Neuronal stem cell (in vitro differentiated cells): ENCODE results near the gene RASL11B.

Experiments
- DNase-seq: peaks from one replicate; pipeline ENCODE4 v3.0.0-alpha.2; 2013; ENCODE audit warnings: low spot score
- H2AFZ ChIP-seq: one replicate; pipeline ENCODE4 v1.6.1; 2013; ENCODE audit warnings: mild to moderate bottlenecking, low read length, inconsistent platforms
- H2AK5ac ChIP-seq: 2 replicates; pipeline ENCODE4 v1.6.1; 2013; ENCODE audit warnings: low read depth, mild to moderate bottlenecking, inconsistent platforms, low read length, moderate library complexity, mixed read lengths
- H2BK120ac ChIP-seq: 2 replicates; pipeline ENCODE4 v1.6.1; 2013; ENCODE audit warnings: low read depth, mild to moderate bottlenecking, inconsistent platforms, low read length, moderate library complexity, mixed read lengths
- H2BK12ac ChIP-seq: one replicate; pipeline ENCODE4 v1.6.1; 2013; ENCODE audit warnings: low read length, inconsistent platforms
- H2BK15ac ChIP-seq: 2 replicates; pipeline ENCODE4 v1.6.1; 2013; ENCODE audit warnings: mild to moderate bottlenecking, low read length, inconsistent platforms, mixed read lengths
- H2BK5ac ChIP-seq: one replicate; pipeline ENCODE4 v1.6.1; 2013; ENCODE audit warnings: inconsistent platforms, mild to moderate bottlenecking, low read length, moderate library complexity
- H3K14ac ChIP-seq: one replicate; pipeline ENCODE4 v1.6.1; 2013; ENCODE audit warnings: low read length, inconsistent platforms
- H3K18ac ChIP-seq: 2 replicates; pipeline ENCODE4 v1.6.1; 2013; ENCODE audit warnings: low read length, inconsistent platforms
- H3K23ac ChIP-seq: 2 replicates; pipeline ENCODE4 v1.6.1; 2013; ENCODE audit warnings: low read depth, mild to moderate bottlenecking, mixed read lengths, low read length, inconsistent platforms; ENCODE audit not compliant: poor library complexity
- H3K27ac ChIP-seq: replicated peaks from 3 replicates; pipeline ENCODE4 v1.5.1; 2013; ENCODE audit warnings: low read length, inconsistent platforms
- H3K27me3 ChIP-seq, 3 experiments: 2 replicates each; pipeline ENCODE4 v1.6.1; 2013; ENCODE audit warnings: low read length in 3 of 3, mild to moderate bottlenecking in 2 of 3, inconsistent platforms in 1 of 3, low read depth in 1 of 3, mixed read lengths in 1 of 3, moderate library complexity in 1 of 3; ENCODE audit not compliant: control insufficient read depth in 3 of 3, insufficient read depth in 3 of 3
- H3K36me3 ChIP-seq, 2 donors: replicated peaks in 1 of 2; 2 replicates each; pipeline ENCODE4 v1.6.1; 2013; ENCODE audit warnings: low read length in 2 of 2; ENCODE audit not compliant: control insufficient read depth in 2 of 2, insufficient read depth in 2 of 2
- H3K4ac ChIP-seq: 2 replicates; pipeline ENCODE4 v1.6.1; 2013; ENCODE audit warnings: inconsistent platforms, mild to moderate bottlenecking, low read length, moderate library complexity
- H3K4me1 ChIP-seq, 2 donors: 1 replicate in 1 of 2; 2 replicates in 1 of 2; pipeline ENCODE4 v1.6.1; 2013; ENCODE audit warnings: low read length in 2 of 2, low read depth in 1 of 2; ENCODE audit not compliant: control insufficient read depth in 2 of 2, insufficient read depth in 1 of 2
- H3K4me2 ChIP-seq: one replicate; pipeline ENCODE4 v1.6.1; 2013; ENCODE audit warnings: mild to moderate bottlenecking, low read length, inconsistent platforms; ENCODE audit not compliant: insufficient read depth, poor library complexity, severe bottlenecking
- H3K4me3 ChIP-seq, 2 donors: 2 replicates each; pipeline ENCODE4 v1.5.1; 2013; ENCODE audit warnings: low read length in 2 of 2, mild to moderate bottlenecking in 2 of 2, inconsistent platforms in 1 of 2, moderate library complexity in 1 of 2
- H3K79me1 ChIP-seq: one replicate; pipeline ENCODE4 v1.6.1; 2013; ENCODE audit warnings: low read depth, mild to moderate bottlenecking, inconsistent platforms, low read length, moderate library complexity
- H3K9ac ChIP-seq: one replicate; pipeline ENCODE4 v1.6.1; 2013; ENCODE audit warnings: mild to moderate bottlenecking, low read depth, low read length, inconsistent platforms; ENCODE audit not compliant: poor library complexity
- H3K9me3 ChIP-seq, 2 donors: replicated peaks in 1 of 2; 2 replicates each; pipeline versions ENCODE3 to v1.6.1; 2013; ENCODE audit warnings: low read length in 2 of 2, mild to moderate bottlenecking in 2 of 2, inconsistent platforms in 1 of 2, low read depth in 1 of 2, mixed read lengths in 1 of 2, moderate library complexity in 1 of 2; ENCODE audit not compliant: control insufficient read depth in 2 of 2, insufficient read depth in 1 of 2
- H4K8ac ChIP-seq: one replicate; pipeline ENCODE4 v1.6.1; 2013; ENCODE audit warnings: low read depth, mild to moderate bottlenecking, inconsistent platforms, low read length, moderate library complexity
- H4K91ac ChIP-seq: one replicate; pipeline ENCODE4 v1.6.1; 2013; ENCODE audit warnings: low read length, low read depth, mild to moderate bottlenecking, inconsistent platforms; ENCODE audit not compliant: poor library complexity
- WGBS, 2 donors: extraction: QIAGEN DNeasy Blood & Tissue Kit; methylation state at CpG; one replicate each; pipeline ENCODE4 v1.1.7; 2013; ENCODE audit warnings: missing lambda C conversion rate in 2 of 2, mixed read lengths in 1 of 2; ENCODE audit not compliant: insufficient read length in 2 of 2, insufficient replicate concordance in 1 of 2; ENCODE audit errors: extremely low coverage in 2 of 2; 5-methylcytosine and 5-hydroxymethylcytosine counted together

The RASL11B gene

GRCh38 chr4:52883183-52883621 is 21.1 kb downstream of the RASL11B start:
- peak overlapping the region; percentile 73 for H2AFZ ChIP-seq
- no peak overlapping the region for H2AK5ac ChIP-seq
- H3K4me2 ChIP-seq, result no peak overlapping the region
- H3K9me3 ChIP-seq, result peaks cover 0 to 7% of the 10 kb centered on the region in 2 donors
- H3K4me1 ChIP-seq, result peaks cover 13% of the 10 kb centered on the region in 2 donors
- no peak overlapping the region for H3K14ac ChIP-seq
- no peak overlapping the region for H2BK120ac ChIP-seq
- H3K4me3 ChIP-seq, result peak overlapping the region in 1 of 2 donors; percentile 6
- no peak overlapping the region for H3K23ac ChIP-seq
- no peak overlapping the region for H3K4ac ChIP-seq
- H4K8ac ChIP-seq, result no peak overlapping the region
- H3K18ac ChIP-seq, result no peak overlapping the region
- H3K27me3 ChIP-seq, result no peaks in the 10 kb centered on the region
- H3K79me1 ChIP-seq, result no peaks in the 10 kb centered on the region
- no peak overlapping the region for H2BK15ac ChIP-seq
- no peak for DNase-seq
- H4K91ac ChIP-seq, result no peak overlapping the region
- no CpG with 5 or more reads among the region's 4 CpGs for WGBS, 2 donors
- H2BK12ac ChIP-seq, result no peak overlapping the region
- no peak overlapping the region for H3K9ac ChIP-seq
- no peak overlapping the region for H3K27ac ChIP-seq
- H3K36me3 ChIP-seq, result no peaks in the 10 kb centered on the region
- H2BK5ac ChIP-seq, result no peak overlapping the region

- H3K9ac ChIP-seq, result no peak overlapping the region
- H3K18ac ChIP-seq, result no peak overlapping the region
- H2AFZ ChIP-seq, result peak overlapping the region; percentile 73
- H2BK5ac ChIP-seq, result no peak overlapping the region
- peaks cover 11 to 13% of the 10 kb centered on the region in 2 donors for H3K4me1 ChIP-seq
- H2BK12ac ChIP-seq, result no peak overlapping the region
- no peak overlapping the region for H3K4me3 ChIP-seq
- no peak overlapping the region for H4K8ac ChIP-seq
- WGBS, 2 donors, result no CpG with 5 or more reads among the region's 4 CpGs
- H3K79me1 ChIP-seq, result no peaks in the 10 kb centered on the region
- H3K36me3 ChIP-seq, result no peaks in the 10 kb centered on the region
- no peak for DNase-seq
- no peak overlapping the region for H3K23ac ChIP-seq
- no peak overlapping the region for H3K27ac ChIP-seq
- no peak overlapping the region for H2BK120ac ChIP-seq
- H3K27me3 ChIP-seq, result no peaks in the 10 kb centered on the region
- H3K9me3 ChIP-seq, result peaks cover 0 to 7% of the 10 kb centered on the region in 2 donors
- no peak overlapping the region for H2BK15ac ChIP-seq
- no peak overlapping the region for H4K91ac ChIP-seq
- H3K14ac ChIP-seq, result no peak overlapping the region
- H3K4ac ChIP-seq, result no peak overlapping the region
- H2AK5ac ChIP-seq, result no peak overlapping the region
- H3K4me2 ChIP-seq, result no peak overlapping the region
Observed at GRCh38 chr4:52883707-52884669, 21.9 kb downstream of the RASL11B start.

GRCh38 chr4:52884994-52885393 is 22.9 kb downstream of the RASL11B start:
- no peak for DNase-seq
- no peaks in the 10 kb centered on the region for H3K36me3 ChIP-seq
- no peaks in the 10 kb centered on the region for H3K79me1 ChIP-seq

GRCh38 chr4:52889354-52889753 is 27.2 kb downstream of the RASL11B start:
- Histone ChIP-seq H3K79me1 (no peaks in the 10 kb centered on the region), H4K91ac (no peak overlapping the region), H3K4me1 (peaks cover 2 to 12% of the 10 kb centered on the region in 2 donors), H3K14ac (no peak overlapping the region), H3K27ac (no peak overlapping the region), H2BK12ac (no peak overlapping the region), H3K4me3 (no peak overlapping the region), H3K23ac (no peak overlapping the region), H3K4ac (no peak overlapping the region), H3K18ac (no peak overlapping the region), H3K36me3 (no peaks in the 10 kb centered on the region), H2AK5ac (no peak overlapping the region), H2BK5ac (no peak overlapping the region), H3K27me3 (no peaks in the 10 kb centered on the region), H2BK15ac (no peak overlapping the region), H2AFZ (no peak overlapping the region), H3K9me3 (peaks cover 0 to 7% of the 10 kb centered on the region in 2 donors), H2BK120ac (no peak overlapping the region), H3K9ac (no peak overlapping the region), H4K8ac (no peak overlapping the region), H3K4me2 (no peak overlapping the region)
- no peak for DNase-seq
- WGBS, 2 donors, result no CpG with 5 or more reads among the region's 2 CpGs

More at GRCh38 chr4:52884994-52885393, 22.9 kb downstream of the RASL11B start:
- Histone ChIP-seq H3K14ac (no peak overlapping the region), H2AFZ (no peak overlapping the region), H2BK15ac (no peak overlapping the region), H3K4ac (no peak overlapping the region), H4K91ac (no peak overlapping the region), H2BK12ac (no peak overlapping the region), H2BK120ac (no peak overlapping the region), H3K4me2 (no peak overlapping the region), H3K18ac (no peak overlapping the region), H3K9ac (no peak overlapping the region), H2AK5ac (no peak overlapping the region), H3K4me1 (peaks cover 10 to 13% of the 10 kb centered on the region in 2 donors), H3K27me3 (no peaks in the 10 kb centered on the region), H3K9me3 (peaks cover 0 to 7% of the 10 kb centered on the region in 2 donors), H4K8ac (no peak overlapping the region), H3K4me3 (no peak overlapping the region), H3K27ac (no peak overlapping the region), H2BK5ac (no peak overlapping the region), H3K23ac (no peak overlapping the region)
- no CpG with 5 or more reads among the region's 2 CpGs for WGBS, 2 donors
